Measurements from ENCODE around the gene RAPGEF6.

Gene RAPGEF6

DNA sequence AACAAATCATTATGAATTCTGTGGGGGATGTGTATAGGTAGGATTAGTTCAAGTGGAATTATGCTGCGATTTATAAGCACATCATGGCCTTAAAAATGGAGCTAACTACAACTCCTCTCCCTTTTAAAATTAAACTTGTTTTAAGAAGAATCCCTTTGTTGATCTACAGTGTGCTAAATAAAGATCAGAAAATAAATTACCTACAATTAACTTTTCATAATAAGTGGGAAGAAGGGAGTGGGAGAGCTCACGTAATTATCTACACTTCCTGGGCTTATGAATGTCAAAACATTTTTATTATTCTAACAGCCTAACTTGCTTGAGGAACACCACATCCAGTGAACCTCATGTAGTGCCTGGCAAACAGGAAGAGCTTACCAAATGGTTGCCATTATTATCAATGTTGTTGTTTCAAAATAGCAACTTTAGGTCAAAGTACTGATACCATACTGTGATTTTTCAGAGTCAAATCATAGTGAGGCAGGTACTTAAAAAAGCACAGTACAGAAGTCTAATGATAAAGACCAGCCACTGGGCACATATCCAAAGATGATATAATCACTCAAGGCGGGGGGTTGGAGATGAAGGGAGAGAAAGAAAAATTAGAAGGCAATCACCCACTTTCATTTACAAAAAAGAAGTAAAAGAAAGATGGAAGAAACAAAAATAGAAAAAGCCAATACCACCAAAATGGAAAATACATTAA is 174.0 kb downstream of the RAPGEF6 start:
- DNase-seq (ENCODE audit: low read depth): no peak
- H3K4me3 ChIP-seq (ENCODE audit: low read depth, low read length): no peak overlapping the region
- TF ChIP-seq, protein P1, sequence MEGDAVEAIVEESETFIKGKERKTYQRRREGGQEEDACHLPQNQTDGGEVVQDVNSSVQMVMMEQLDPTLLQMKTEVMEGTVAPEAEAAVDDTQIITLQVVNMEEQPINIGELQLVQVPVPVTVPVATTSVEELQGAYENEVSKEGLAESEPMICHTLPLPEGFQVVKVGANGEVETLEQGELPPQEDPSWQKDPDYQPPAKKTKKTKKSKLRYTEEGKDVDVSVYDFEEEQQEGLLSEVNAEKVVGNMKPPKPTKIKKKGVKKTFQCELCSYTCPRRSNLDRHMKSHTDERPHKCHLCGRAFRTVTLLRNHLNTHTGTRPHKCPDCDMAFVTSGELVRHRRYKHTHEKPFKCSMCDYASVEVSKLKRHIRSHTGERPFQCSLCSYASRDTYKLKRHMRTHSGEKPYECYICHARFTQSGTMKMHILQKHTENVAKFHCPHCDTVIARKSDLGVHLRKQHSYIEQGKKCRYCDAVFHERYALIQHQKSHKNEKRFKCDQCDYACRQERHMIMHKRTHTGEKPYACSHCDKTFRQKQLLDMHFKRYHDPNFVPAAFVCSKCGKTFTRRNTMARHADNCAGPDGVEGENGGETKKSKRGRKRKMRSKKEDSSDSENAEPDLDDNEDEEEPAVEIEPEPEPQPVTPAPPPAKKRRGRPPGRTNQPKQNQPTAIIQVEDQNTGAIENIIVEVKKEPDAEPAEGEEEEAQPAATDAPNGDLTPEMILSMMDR (IDR thresholded peaks at IDR 0.05; ENCODE audit: control insufficient read depth, extremely low read depth, insufficient read depth): no peak

GRCh38 chr5:131460133-131460532 is 174.9 kb downstream of the RAPGEF6 start:
- H3K4me3 ChIP-seq (ENCODE audit: low read depth, low read length): no peak overlapping the region
- TF ChIP-seq, protein P1 (IDR thresholded peaks at IDR 0.05; ENCODE audit: control insufficient read depth, extremely low read depth, insufficient read depth): no peak
- no peak for DNase-seq (ENCODE audit: low read depth)

GRCh38 chr5:131459216-131459615 is 175.8 kb downstream of the RAPGEF6 start:
- no peak overlapping the region for H3K4me3 ChIP-seq (ENCODE audit: low read depth, low read length)
- TF ChIP-seq, protein P1 (IDR thresholded peaks at IDR 0.05; ENCODE audit: control insufficient read depth, extremely low read depth, insufficient read depth): no peak
- DNase-seq (ENCODE audit: low read depth): no peak

GRCh38 chr5:131457193-131457592 is 177.8 kb downstream of the RAPGEF6 start:
- TF ChIP-seq, protein P1 (IDR thresholded peaks at IDR 0.05; ENCODE audit: control insufficient read depth, extremely low read depth, insufficient read depth): no peak
- DNase-seq (ENCODE audit: low read depth): no peak
- H3K4me3 ChIP-seq (ENCODE audit: low read depth, low read length): no peak overlapping the region

GRCh38 chr5:131450941-131451340 is 184.1 kb downstream of the RAPGEF6 start:
- H3K4me3 ChIP-seq (ENCODE audit: low read depth, low read length): no peak overlapping the region
- TF ChIP-seq, protein P1 (IDR thresholded peaks at IDR 0.05; ENCODE audit: control insufficient read depth, extremely low read depth, insufficient read depth): no peak
- no peak for DNase-seq (ENCODE audit: low read depth)

- no peak overlapping the region for H3K4me3 ChIP-seq (ENCODE audit: low read depth, low read length)
Observed at GRCh38 chr5:131441184-131441583, 193.8 kb downstream of the RAPGEF6 start.

More at GRCh38 chr5:131441184-131441583, 193.8 kb downstream of the RAPGEF6 start:
- no peak for DNase-seq (ENCODE audit: low read depth)
- TF ChIP-seq, protein P1 (IDR thresholded peaks at IDR 0.05; ENCODE audit: control insufficient read depth, extremely low read depth, insufficient read depth): no peak

Measured in LNCaP clone FGC (cell line).